C4-2B (cell line): ENCODE data around the gene BABAM2.

Experiments used
- ZFX ChIP-seq: fragments of 450-650 bp; IDR thresholded peaks from 2 replicates; pipeline ENCODE4 v1.6.1; 2017
- TF ChIP-seq, protein P1 (sequence below): fragments of 450-650 bp; conservative IDR thresholded peaks from 2 replicates; pipeline ENCODE4 v1.5.1; 2017; ENCODE audit warnings: mild to moderate bottlenecking

DNA sequence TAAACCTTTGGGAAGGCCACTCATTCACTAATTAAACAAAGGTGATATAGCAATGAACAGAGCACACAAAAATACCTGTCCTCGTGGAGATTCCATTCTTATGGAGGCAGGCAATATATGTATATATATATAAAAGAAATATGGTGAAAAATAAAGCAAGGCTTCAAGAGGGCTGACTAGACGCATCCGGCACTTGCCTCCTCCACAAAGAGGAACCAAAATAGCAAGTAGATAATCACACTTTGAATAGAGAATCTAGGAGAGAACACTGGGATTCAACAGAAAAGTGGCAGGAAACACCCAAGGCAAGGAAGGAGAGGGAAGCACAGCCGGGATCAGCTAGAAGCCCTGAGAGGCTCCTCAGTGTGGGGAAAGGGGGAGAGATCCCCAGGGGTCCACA is 283.7 kb downstream of the BABAM2 start:
- TF ChIP-seq, protein P1, sequence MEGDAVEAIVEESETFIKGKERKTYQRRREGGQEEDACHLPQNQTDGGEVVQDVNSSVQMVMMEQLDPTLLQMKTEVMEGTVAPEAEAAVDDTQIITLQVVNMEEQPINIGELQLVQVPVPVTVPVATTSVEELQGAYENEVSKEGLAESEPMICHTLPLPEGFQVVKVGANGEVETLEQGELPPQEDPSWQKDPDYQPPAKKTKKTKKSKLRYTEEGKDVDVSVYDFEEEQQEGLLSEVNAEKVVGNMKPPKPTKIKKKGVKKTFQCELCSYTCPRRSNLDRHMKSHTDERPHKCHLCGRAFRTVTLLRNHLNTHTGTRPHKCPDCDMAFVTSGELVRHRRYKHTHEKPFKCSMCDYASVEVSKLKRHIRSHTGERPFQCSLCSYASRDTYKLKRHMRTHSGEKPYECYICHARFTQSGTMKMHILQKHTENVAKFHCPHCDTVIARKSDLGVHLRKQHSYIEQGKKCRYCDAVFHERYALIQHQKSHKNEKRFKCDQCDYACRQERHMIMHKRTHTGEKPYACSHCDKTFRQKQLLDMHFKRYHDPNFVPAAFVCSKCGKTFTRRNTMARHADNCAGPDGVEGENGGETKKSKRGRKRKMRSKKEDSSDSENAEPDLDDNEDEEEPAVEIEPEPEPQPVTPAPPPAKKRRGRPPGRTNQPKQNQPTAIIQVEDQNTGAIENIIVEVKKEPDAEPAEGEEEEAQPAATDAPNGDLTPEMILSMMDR: no peak
- no peak for TF ChIP-seq ZFX
